Caki2 (cell line): ENCODE data around the gene CHD6. TPM values are rescaled to one million over a fixed set of nuclear protein-coding genes. Genes with fewer than 3 reads are reported as not detected.
"Not testable (repeated sequence)": the region's sequence is repeated elsewhere in the genome, so short reads cannot be mapped to it uniquely, and the experiment has no call there.

ENCODE experiments used
- DNase-seq: peaks from one replicate; pipeline ENCODE4 v3.0.0-alpha.2; 2015; ENCODE audit warnings: low read depth
- in situ Hi-C: cut with HindIII; loops from 2 replicates; pipeline ENCODE4 v1.10.0; 2016; ENCODE audit warnings: low sequenced_read_pairs, low pct_unique_long_range_greater_than_20kb, mixed read lengths
- total RNA-seq: library from RNA; depleted of rRNA; stranded (reverse); fragments of >200 nt; shearing (Covaris generic); gene quantifications from 2 replicates; pipeline ENCODE4 v1.2.3, GENCODE V29; 2014; ENCODE audit warnings: low replicate concordance

The CHD6 gene
- total RNA-seq, 1 experiment from 2014 or later, result 8.1 TPM

GRCh38 chr20:41559658-41560057 is 58.5 kb downstream of the CHD6 start:
- in situ Hi-C loops, result no loop called here
- no peak for DNase-seq

- in situ Hi-C loops, result no loop called here
Observed at GRCh38 chr20:41553142-41553879, 64.9 kb downstream of the CHD6 start.

GRCh38 chr20:41552295-41553068 is 65.7 kb downstream of the CHD6 start:
- in situ Hi-C loops, result no loop called here
- DNase-seq, result no peak

More at GRCh38 chr20:41553142-41553879, 64.9 kb downstream of the CHD6 start:
- no peak for DNase-seq

- in situ Hi-C loops, result no loop called here
- DNase-seq, result no peak
Observed at GRCh38 chr20:41551011-41551705, 67.0 kb downstream of the CHD6 start.

- in situ Hi-C loops, result no loop called here
- no peak for DNase-seq
Observed at GRCh38 chr20:41547221-41547620, 71.0 kb downstream of the CHD6 start.

- in situ Hi-C loops, result no loop called here
- DNase-seq, result no peak
Observed at GRCh38 chr20:41546535-41546934, 71.6 kb downstream of the CHD6 start.

GRCh38 chr20:41544472-41544871 is 73.7 kb downstream of the CHD6 start:
- in situ Hi-C loops, result no loop called here
- DNase-seq, result no peak

GRCh38 chr20:41540918-41541317 is 77.3 kb downstream of the CHD6 start:
- in situ Hi-C loops, result no loop called here
- no peak for DNase-seq

- DNase-seq, result no peak
- in situ Hi-C loops, result no loop called here
Observed at GRCh38 chr20:41540459-41540858, 77.7 kb downstream of the CHD6 start.

GRCh38 chr20:41538810-41539596 is 79.2 kb downstream of the CHD6 start:
- in situ Hi-C loops, result no loop called here
- no peak for DNase-seq

- in situ Hi-C loops, result no loop called here
- no peak for DNase-seq
Observed at GRCh38 chr20:41537865-41538264, 80.3 kb downstream of the CHD6 start.

GRCh38 chr20:41535551-41535950 is 82.6 kb downstream of the CHD6 start:
- DNase-seq, in situ Hi-C loops: not testable (repeated sequence)

GRCh38 chr20:41534842-41535241 is 83.3 kb downstream of the CHD6 start:
- in situ Hi-C loops, result no loop called here
- DNase-seq, result no peak

GRCh38 chr20:41534170-41534569 is 84.0 kb downstream of the CHD6 start:
- no peak for DNase-seq
- in situ Hi-C loops, result no loop called here

GRCh38 chr20:41533537-41534136 is 84.5 kb downstream of the CHD6 start:
- DNase-seq, result no peak
- in situ Hi-C loops, result no loop called here

GRCh38 chr20:41532935-41533334 is 85.2 kb downstream of the CHD6 start:
- DNase-seq, result no peak
- in situ Hi-C loops, result no loop called here

- DNase-seq, result no peak
- in situ Hi-C loops, result no loop called here
Observed at GRCh38 chr20:41531518-41532275, 86.5 kb downstream of the CHD6 start.
